Gastroesophageal sphincter (tissue), 4 donors: ENCODE measurements around the gene ZC3H18. TPM values are rescaled to one million over a fixed set of nuclear protein-coding genes. Genes with fewer than 3 reads are reported as not detected.

Experiments used
- ATAC-seq: fragments of 150-250 bp; one replicate; pipeline ENCODE4 v1.9.1; 2016; ENCODE audit warnings: mild to moderate bottlenecking, moderate library complexity
- H3K27ac ChIP-seq, 4 donors: fragments of 200-600 bp; sonication (generic) in 3 of 4; 1 replicate in 3 of 4; 2 replicates in 1 of 4; pipeline ENCODE4 v1.5.1; 2016 to 2019
- H3K27me3 ChIP-seq: fragments of 200-600 bp; sonication (generic); one replicate; pipeline ENCODE4 v1.5.1; 2019
- H3K36me3 ChIP-seq, 2 donors: fragments of 200-600 bp; sonication (generic); one replicate each; pipeline ENCODE4 v1.5.1; 2019; ENCODE audit warnings: control low read depth in 1 of 2
- H3K4me1 ChIP-seq, 3 donors: fragments of 200-600 bp; sonication (generic); 1 replicate in 2 of 3; 2 replicates in 1 of 3; pipeline ENCODE4 v1.5.1; 2016 to 2019; ENCODE audit warnings: control low read depth in 2 of 3
- H3K4me3 ChIP-seq, 2 donors: fragments of 200-600 bp; sonication (generic); one replicate each; pipeline ENCODE4 v1.5.1; 2019; ENCODE audit warnings: mild to moderate bottlenecking in 1 of 2, moderate library complexity in 1 of 2
- H3K9me3 ChIP-seq, 3 donors: fragments of 200-600 bp; sonication (generic); one replicate each; pipeline ENCODE4 v1.5.1; 2017 to 2019; ENCODE audit warnings: control low read depth in 2 of 3
- CTCF ChIP-seq, 4 experiments: fragments of 200-600 bp in 2 of 4; fragments of 450-650 bp in 2 of 4; sonication (generic) in 1 of 4; IDR thresholded peaks; one replicate each; pipeline ENCODE4 v1.5.1; 2017 to 2019; ENCODE audit warnings: antibody characterized with exemption in 4 of 4, mild to moderate bottlenecking in 2 of 4, moderate library complexity in 2 of 4
- EP300 ChIP-seq: sonication (generic); formaldehyde crosslinking; IDR thresholded peaks from one replicate; pipeline ENCODE4 v1.6.1; 2017; ENCODE audit warnings: antibody characterized with exemption, mild to moderate bottlenecking
- POLR2A ChIP-seq, 2 donors: fragments of 450-650 bp; IDR thresholded peaks; one replicate each; pipeline ENCODE4 v1.6.1; 2017; ENCODE audit warnings: antibody characterized with exemption in 2 of 2, mild to moderate bottlenecking in 2 of 2, moderate library complexity in 1 of 2
- POLR2AphosphoS5 ChIP-seq: sonication (generic); formaldehyde crosslinking; IDR thresholded peaks from one replicate; pipeline ENCODE4 v1.6.1; 2017; ENCODE audit warnings: antibody characterized with exemption
- WGBS, 2 donors: methylation state at CpG; one replicate each; pipeline ENCODE4 v1.1.5; 2018; ENCODE audit warnings: low coverage in 1 of 2; 5-methylcytosine and 5-hydroxymethylcytosine counted together
- total RNA-seq, 4 donors: library from RNA; depleted of rRNA; stranded (reverse); fragments of >200 nt; gene quantifications; one replicate each; pipeline ENCODE4 v1.1.0, GENCODE V29; 2016

The ZC3H18 gene
- total RNA-seq, 4 donors from 2014 or later, result 15.8 to 40.6 (median 23.3) TPM

- Histone ChIP-seq H3K4me1 (peaks cover 0 to 59% (median 18%) of the 10 kb centered on the region in 3 donors), H3K36me3 (peaks cover 0 to under 1% of the 10 kb centered on the region in 2 donors), H3K27me3 (peaks cover 73% of the 10 kb centered on the region), H3K4me3 (no peak overlapping the region), H3K27ac (no peak overlapping the region), H3K9me3 (no peaks in the 10 kb centered on the region)
- no peak for ATAC-seq
- WGBS, 2 donors, result 0 to 90% methylated on average over 1 to 2 of the region's 18 CpGs
- TF ChIP-seq EP300, result no peak
- no peak for TF ChIP-seq POLR2A (IDR thresholded peaks at IDR 0.05)
- TF ChIP-seq CTCF (IDR thresholded peaks at IDR 0.05), result no peak
- TF ChIP-seq POLR2AphosphoS5, result no peak
Observed at GRCh38 chr16:88524274-88524972, 45.8 kb upstream of the ZC3H18 start.

GRCh38 chr16:88524973-88525662, 45.1 kb upstream of the ZC3H18 start:
- Histone ChIP-seq H3K4me3 (no peak overlapping the region), H3K36me3 (peaks cover 0 to 8% of the 10 kb centered on the region in 2 donors), H3K27ac (peak overlapping the region in 1 of 4 donors; percentile 3), H3K4me1 (peaks cover 0 to 59% (median 18%) of the 10 kb centered on the region in 3 donors), H3K9me3 (no peaks in the 10 kb centered on the region), H3K27me3 (peaks cover 66% of the 10 kb centered on the region)
- no peak for ATAC-seq
- no peak for TF ChIP-seq CTCF (IDR thresholded peaks at IDR 0.05)
- TF ChIP-seq EP300, result no peak
- no peak for TF ChIP-seq POLR2A (IDR thresholded peaks at IDR 0.05)
- no peak for TF ChIP-seq POLR2AphosphoS5
- WGBS, 2 donors, result 4 to 35% methylated on average over 4 to 5 of the region's 18 CpGs

- H3K27me3 ChIP-seq, result peaks cover 61% of the 10 kb centered on the region
- H3K4me1 ChIP-seq, result peaks cover 0 to 59% (median 18%) of the 10 kb centered on the region in 3 donors
- H3K36me3 ChIP-seq, result peaks cover 0 to 13% of the 10 kb centered on the region in 2 donors
- 20% methylated on average over 2 of the region's 17 CpGs; no CpG with 5 or more reads in 1 of the 2 donors for WGBS, 2 donors
- H3K9me3 ChIP-seq, result no peaks in the 10 kb centered on the region
- TF ChIP-seq EP300 (no peak), POLR2A (IDR thresholded peaks at IDR 0.05) (no peak), POLR2AphosphoS5 (no peak), CTCF (IDR thresholded peaks at IDR 0.05) (no peak)
- no peak for ATAC-seq
- no peak overlapping the region for H3K4me3 ChIP-seq
- H3K27ac ChIP-seq, result peak overlapping the region in 2 of 4 donors; percentile 3 to 6
Observed at GRCh38 chr16:88525663-88525990, 44.6 kb upstream of the ZC3H18 start.

GRCh38 chr16:88526008-88526905, 43.9 kb upstream of the ZC3H18 start:
- H3K4me3 ChIP-seq, result no peak overlapping the region
- H3K36me3 ChIP-seq, result peaks cover 0 to 13% of the 10 kb centered on the region in 2 donors
- H3K27me3 ChIP-seq, result peaks cover 54% of the 10 kb centered on the region
- TF ChIP-seq POLR2AphosphoS5 (no peak), CTCF (IDR thresholded peaks at IDR 0.05) (no peak), EP300 (no peak), POLR2A (IDR thresholded peaks at IDR 0.05) (no peak)
- no peaks in the 10 kb centered on the region for H3K9me3 ChIP-seq
- peaks cover 0 to 59% (median 18%) of the 10 kb centered on the region in 3 donors for H3K4me1 ChIP-seq
- WGBS, 2 donors, result 67% methylated on average over 3 of the region's 29 CpGs; no CpG with 5 or more reads in 1 of the 2 donors
- H3K27ac ChIP-seq, result peak overlapping the region in 2 of 4 donors; percentile 3 to 6
- no peak for ATAC-seq
